Thoracic aorta (tissue), 2 donors: ENCODE measurements around the gene TUG1. TPM values are rescaled to one million over a fixed set of nuclear protein-coding genes. Genes with fewer than 3 reads are reported as not detected.
A peak's percentile ranks its signal among the peaks of the same experiment; 100 is the strongest.

Source experiments
- ATAC-seq: fragments of 150-250 bp; one replicate; pipeline ENCODE4 v1.8.0; 2017; ENCODE audit warnings: low read depth; ENCODE audit not compliant: insufficient number of reproducible peaks, low FRiP score
- DNase-seq: peaks from one replicate; pipeline ENCODE4 v3.0.0-alpha.2; 2020; ENCODE audit warnings: low spot score
- H3K27ac ChIP-seq, 2 donors: fragments of 200-600 bp; sonication (generic); 1 replicate in 1 of 2; 2 replicates in 1 of 2; pipeline ENCODE4 v1.5.1; 2016; ENCODE audit warnings: mild to moderate bottlenecking in 2 of 2, moderate library complexity in 2 of 2
- H3K27me3 ChIP-seq: fragments of 200-600 bp; sonication (generic); replicated peaks from 2 replicates; pipeline ENCODE4 v1.6.0; 2016; ENCODE audit warnings: mild to moderate bottlenecking; ENCODE audit not compliant: insufficient read depth
- H3K36me3 ChIP-seq: fragments of 200-600 bp; sonication (generic); one replicate; pipeline ENCODE4 v1.5.1; 2016
- H3K4me1 ChIP-seq, 2 donors: fragments of 200-600 bp; sonication (generic); 1 replicate in 1 of 2; 2 replicates in 1 of 2; pipeline versions ENCODE4 v1.5.1 to v1.6.0; 2016; ENCODE audit warnings: low read depth in 2 of 2, mild to moderate bottlenecking in 1 of 2; ENCODE audit not compliant: control insufficient read depth in 1 of 2
- H3K4me3 ChIP-seq: fragments of 200-600 bp; sonication (generic); 2 replicates; pipeline ENCODE4 v1.5.1; 2016; ENCODE audit warnings: mild to moderate bottlenecking
- H3K9me3 ChIP-seq: fragments of 200-600 bp; sonication (generic); 2 replicates; pipeline ENCODE4 v1.5.1; 2016
- total RNA-seq, 2 donors: library from RNA; depleted of rRNA; stranded (reverse); fragments of >200 nt; gene quantifications; one replicate each; pipeline versions ENCODE4 v1.1.0 to v1.2.3, GENCODE V29; 2016
- TF ChIP-seq, protein P1 (sequence below): fragments of 200-600 bp; sonication (generic); IDR thresholded peaks from one replicate; pipeline ENCODE4 v1.5.1; 2019; ENCODE audit warnings: antibody characterized with exemption

The TUG1 gene
- total RNA-seq, 2 donors from 2014 or later = 69.0 to 109 TPM

DNA sequence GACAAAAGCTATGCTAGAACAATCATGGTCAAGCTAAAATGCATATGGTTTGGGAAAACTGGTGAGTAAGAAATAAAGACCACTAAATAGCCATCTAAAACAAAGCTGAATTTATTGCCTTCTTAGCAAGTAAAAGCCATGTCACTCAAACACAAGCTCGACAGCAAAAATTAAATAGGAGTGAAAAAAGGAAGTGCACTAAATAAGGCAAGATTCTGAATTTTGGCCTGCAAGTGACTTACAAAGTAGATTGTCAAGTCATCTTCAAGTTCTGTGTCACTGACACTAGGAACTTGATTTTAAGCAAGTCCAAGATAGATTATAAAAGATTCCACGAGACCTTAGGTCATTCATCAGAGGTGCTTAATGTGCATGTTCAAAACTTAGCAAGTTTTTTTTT lies 27.4 kb downstream of the TUG1 start:
- Histone ChIP-seq H3K36me3 (no peaks in the 10 kb centered on the region), H3K9me3 (no peaks in the 10 kb centered on the region), H3K4me1 (peaks cover 9 to 46% of the 10 kb centered on the region in 2 donors), H3K27me3 (no peaks in the 10 kb centered on the region), H3K4me3 (no peak overlapping the region), H3K27ac (peak overlapping the region in 1 of 2 donors; percentile 51)
- DNase-seq (no peak), ATAC-seq (no peak)
- TF ChIP-seq, protein P1, sequence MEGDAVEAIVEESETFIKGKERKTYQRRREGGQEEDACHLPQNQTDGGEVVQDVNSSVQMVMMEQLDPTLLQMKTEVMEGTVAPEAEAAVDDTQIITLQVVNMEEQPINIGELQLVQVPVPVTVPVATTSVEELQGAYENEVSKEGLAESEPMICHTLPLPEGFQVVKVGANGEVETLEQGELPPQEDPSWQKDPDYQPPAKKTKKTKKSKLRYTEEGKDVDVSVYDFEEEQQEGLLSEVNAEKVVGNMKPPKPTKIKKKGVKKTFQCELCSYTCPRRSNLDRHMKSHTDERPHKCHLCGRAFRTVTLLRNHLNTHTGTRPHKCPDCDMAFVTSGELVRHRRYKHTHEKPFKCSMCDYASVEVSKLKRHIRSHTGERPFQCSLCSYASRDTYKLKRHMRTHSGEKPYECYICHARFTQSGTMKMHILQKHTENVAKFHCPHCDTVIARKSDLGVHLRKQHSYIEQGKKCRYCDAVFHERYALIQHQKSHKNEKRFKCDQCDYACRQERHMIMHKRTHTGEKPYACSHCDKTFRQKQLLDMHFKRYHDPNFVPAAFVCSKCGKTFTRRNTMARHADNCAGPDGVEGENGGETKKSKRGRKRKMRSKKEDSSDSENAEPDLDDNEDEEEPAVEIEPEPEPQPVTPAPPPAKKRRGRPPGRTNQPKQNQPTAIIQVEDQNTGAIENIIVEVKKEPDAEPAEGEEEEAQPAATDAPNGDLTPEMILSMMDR = no peak

DNA sequence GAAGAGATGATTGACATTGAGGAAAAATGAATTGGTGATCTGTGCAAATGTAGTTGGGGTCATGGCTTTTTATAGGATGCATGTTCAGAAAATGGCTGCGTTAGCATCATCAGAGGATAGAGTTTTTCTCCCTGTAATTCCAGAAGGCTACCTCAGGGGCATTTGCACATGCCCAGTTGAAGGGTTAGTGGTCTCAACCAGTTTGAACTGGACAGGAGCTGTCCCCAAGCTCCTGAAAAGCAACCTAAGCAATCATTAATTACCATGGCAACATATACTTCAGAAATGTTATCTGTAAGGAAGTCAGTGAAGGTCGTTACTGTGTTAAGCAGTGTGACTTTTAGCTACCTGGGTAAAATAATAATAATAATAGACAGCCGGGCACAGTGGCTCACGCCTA lies 29.3 kb downstream of the TUG1 start:
- Histone ChIP-seq H3K36me3 (no peaks in the 10 kb centered on the region), H3K4me1 (peaks cover 5 to 29% of the 10 kb centered on the region in 2 donors), H3K9me3 (no peaks in the 10 kb centered on the region), H3K4me3 (no peak overlapping the region), H3K27ac (no peak overlapping the region), H3K27me3 (no peaks in the 10 kb centered on the region)
- ATAC-seq = no peak
- no peak for DNase-seq
- TF ChIP-seq, protein P1 = no peak

DNA sequence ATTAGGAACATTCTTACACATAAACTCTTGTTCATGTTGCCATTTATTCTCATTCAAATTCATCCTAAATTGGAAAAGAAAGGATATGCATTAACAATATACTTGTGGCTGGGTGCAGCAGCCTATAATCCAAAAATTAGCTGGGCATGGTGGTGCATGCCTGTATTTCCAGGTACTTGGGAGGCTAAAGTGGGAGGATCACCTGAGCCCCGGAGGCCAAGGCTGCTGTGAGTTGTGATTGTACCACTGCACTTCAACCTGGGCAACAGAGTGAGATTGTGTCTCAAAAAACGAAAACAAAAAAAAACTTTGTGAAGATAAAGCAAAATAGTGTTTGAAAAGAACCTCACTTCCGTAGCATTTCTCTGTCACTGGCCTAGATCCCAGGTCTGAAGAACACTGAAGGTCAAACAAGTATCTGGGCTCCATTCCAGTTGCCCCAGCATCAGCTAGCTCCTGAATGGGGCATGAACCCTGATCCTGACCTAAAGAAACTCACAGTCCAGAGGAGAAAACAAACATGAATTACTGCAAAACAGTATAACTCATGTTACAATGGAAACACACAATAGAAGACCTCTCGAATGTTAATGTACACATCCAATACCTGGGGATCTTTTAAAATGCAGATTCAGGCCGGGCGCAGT lies 32.2 kb downstream of the TUG1 start:
- Histone ChIP-seq H3K9me3 (peaks cover 11% of the 10 kb centered on the region), H3K4me1 (peaks cover 5 to 14% of the 10 kb centered on the region in 2 donors), H3K36me3 (no peaks in the 10 kb centered on the region), H3K27me3 (no peaks in the 10 kb centered on the region), H3K27ac (no peak overlapping the region), H3K4me3 (no peak overlapping the region)
- TF ChIP-seq, protein P1 = no peak
- DNase-seq = no peak
- no peak for ATAC-seq

- TF ChIP-seq, protein P1 = no peak
- Histone ChIP-seq H3K9me3 (peaks cover 11% of the 10 kb centered on the region), H3K36me3 (no peaks in the 10 kb centered on the region), H3K4me1 (no peaks in the 10 kb centered on the region), H3K27me3 (no peaks in the 10 kb centered on the region), H3K4me3 (no peak overlapping the region), H3K27ac (no peak overlapping the region)
- ATAC-seq (no peak), DNase-seq (no peak)
Observed at GRCh38 chr22:31005535-31005934, 36.5 kb downstream of the TUG1 start.

DNA sequence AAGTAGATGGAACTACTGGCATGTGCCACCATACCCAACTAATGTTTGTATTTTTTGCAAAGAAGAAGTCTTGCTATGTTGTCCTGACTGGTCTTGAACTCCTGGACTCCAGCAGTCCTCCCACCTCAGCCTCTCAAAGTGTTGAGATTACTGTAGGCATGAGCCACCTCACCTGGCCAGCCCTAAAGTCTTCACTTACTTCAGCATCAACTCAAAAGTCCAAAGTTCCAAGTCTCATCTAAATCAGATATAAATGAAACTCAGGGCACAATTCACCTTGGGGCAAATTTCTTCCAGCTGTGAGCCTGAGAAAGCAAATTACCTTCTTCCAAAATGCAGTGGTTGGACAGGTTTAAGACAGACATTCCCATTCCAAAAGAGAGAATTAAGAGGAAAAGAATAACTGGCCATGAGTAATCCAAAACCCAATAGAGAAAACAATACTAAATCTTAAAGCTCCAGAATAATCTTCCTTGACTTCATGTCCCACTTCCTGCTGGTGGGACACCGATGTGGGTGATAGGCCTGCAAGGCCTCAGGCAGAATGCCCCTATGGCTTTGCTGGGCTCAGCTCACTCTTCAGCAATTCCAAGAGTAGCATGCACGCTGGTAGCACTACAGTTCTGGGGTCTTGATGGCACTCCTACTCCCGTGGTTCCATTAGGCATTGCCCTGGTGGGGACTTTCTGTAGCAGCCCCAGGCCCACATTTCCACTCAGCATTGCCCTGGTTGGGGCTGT lies 50.3 kb downstream of the TUG1 start:
- H3K27ac ChIP-seq = no peak overlapping the region
- no peaks in the 10 kb centered on the region for H3K27me3 ChIP-seq
- no peaks in the 10 kb centered on the region for H3K9me3 ChIP-seq
- no peaks in the 10 kb centered on the region for H3K4me1 ChIP-seq
- DNase-seq (no peak), ATAC-seq (no peak)
- TF ChIP-seq, protein P1 = no peak
- H3K36me3 ChIP-seq = no peaks in the 10 kb centered on the region
- no peak overlapping the region for H3K4me3 ChIP-seq
